ENCODE results near the gene LLGL1.

Gene LLGL1

GRCh38 chr17:18225121-18225641 lies at the start of gene LLGL1:
TSS of gene LLGL1 (plus strand) at chr17:18225635. CDS start at chr17:18225683, 48 bp downstream.
- peak; percentile 98 for DNase-seq

GRCh38 chr17:18176176-18176575 lies 49.3 kb upstream of the LLGL1 start:
- DNase-seq: no peak

DNA sequence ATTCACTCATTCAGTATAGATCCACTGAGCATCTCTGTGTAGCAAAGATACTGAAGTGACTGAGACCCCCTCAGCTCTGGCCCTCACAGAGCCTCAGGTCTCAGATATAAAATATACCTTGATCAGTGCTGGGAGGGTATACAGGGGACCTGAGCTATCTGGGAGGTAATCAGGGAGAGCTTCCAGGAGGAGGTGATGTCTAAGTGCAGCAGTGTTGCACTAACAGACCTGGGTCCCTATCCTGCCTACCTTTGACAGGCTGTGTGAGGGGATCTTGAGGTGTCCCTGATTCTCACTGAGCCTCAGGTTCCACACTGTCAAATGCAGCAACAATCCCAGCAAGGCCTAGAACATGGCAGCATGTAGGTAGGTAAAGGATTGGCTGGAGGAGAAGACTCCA lies 48.3 kb upstream of the LLGL1 start:
- no peak for DNase-seq

DNA sequence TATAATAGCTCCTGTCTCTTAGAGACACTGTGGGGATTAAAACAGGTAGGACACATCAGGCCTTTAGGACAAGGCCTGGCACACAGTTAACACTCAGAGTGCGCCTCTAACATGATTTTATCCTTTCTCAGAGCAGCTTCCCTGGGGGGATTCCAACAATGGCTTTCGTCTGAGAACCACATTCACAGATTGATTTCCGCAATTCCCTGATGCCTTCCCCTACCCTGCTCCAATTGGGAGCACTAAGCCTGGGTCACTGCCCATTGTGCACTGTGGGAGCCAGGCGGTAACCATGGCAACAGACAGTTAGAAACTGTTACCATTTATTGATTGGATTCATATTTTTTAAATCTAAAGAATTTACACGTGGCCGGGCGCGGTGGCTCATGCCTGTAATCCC lies 47.7 kb upstream of the LLGL1 start:
- no peak for DNase-seq

DNA sequence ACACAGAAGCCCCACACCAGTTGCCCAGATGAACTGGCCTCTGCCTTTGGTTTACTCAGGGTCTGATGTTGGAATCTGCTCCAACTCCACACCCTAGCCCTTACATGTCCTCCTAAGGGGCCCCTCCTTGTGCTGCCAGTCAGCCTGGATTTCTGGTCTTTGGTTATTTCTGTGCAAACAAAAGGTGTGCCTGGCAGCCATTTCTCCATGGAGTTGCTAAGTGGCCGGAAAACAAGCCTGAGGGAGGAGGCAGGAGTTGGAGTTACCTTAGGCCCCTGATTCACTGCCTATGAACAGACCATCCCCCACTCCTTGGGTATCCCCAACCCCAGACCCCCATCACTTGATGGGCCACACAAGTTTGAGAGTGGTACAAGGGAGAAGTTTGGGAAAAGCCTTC lies 46.2 kb upstream of the LLGL1 start:
- DNase-seq: no peak

GRCh38 chr17:18179804-18180203 lies 45.6 kb upstream of the LLGL1 start:
- DNase-seq: no peak

GRCh38 chr17:18181358-18181757 lies 44.1 kb upstream of the LLGL1 start:
- DNase-seq: peak; percentile 73

DNA sequence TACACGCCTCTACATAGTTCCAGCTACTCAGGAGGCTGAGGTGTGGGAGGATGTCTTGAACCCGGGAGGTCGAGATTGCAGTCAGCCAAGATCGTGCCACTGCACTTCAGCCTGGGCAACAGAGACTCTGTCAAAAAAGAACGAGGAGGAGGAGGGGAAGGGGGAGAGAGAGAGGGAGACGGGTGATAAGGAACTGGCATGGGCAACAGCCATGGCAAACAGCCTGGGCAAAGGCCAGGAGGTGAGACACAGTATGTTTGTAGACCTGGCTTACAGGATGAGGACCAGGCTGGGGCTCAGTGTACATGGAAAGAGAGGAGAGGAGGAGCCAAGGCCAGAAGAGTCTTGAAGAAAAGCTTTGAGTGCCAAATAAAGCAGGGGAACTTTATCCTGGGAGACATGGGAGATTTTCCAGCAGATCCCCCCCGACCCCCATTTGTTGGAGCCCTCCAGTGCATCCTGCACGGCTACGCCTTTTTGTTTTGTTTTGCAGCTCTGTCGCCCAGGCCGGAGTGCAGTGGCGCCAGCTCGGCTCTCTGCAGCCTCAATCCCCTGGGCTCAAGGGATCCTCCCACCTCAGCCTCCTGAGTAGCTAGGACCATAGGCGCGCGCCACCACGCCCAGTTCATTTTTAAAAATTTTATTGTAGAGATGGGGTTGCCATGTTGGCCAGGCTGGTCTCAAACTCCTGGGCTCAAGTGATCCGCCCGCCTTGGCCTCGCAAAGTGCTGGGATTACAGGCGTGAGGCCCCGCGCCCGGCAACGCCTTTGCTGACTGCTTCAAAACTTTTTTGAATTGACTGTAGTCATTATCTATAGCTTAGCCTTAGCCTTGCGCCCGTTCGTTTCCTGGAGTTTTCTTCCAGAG lies 43.1 kb upstream of the LLGL1 start:
- DNase-seq: no peak

DNA sequence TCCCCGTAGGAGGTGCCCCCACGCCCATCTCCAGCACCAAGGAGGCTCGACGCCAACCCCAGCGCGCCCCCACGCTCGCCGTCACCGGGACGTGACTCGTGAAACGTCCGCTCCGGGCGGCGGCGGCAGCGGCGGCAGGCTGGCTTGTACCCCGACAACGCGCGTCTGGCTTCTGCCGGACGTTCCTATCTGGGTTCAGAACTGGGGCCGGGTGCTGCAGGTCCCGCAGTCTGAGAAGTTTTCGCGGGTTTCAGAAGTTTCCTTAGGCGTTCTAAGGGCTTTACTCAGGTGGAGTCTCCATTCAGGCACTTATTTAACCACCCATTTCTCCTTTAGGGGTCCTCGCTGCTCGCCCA lies 42.5 kb upstream of the LLGL1 start:
- DNase-seq: peak; percentile 89

DNA sequence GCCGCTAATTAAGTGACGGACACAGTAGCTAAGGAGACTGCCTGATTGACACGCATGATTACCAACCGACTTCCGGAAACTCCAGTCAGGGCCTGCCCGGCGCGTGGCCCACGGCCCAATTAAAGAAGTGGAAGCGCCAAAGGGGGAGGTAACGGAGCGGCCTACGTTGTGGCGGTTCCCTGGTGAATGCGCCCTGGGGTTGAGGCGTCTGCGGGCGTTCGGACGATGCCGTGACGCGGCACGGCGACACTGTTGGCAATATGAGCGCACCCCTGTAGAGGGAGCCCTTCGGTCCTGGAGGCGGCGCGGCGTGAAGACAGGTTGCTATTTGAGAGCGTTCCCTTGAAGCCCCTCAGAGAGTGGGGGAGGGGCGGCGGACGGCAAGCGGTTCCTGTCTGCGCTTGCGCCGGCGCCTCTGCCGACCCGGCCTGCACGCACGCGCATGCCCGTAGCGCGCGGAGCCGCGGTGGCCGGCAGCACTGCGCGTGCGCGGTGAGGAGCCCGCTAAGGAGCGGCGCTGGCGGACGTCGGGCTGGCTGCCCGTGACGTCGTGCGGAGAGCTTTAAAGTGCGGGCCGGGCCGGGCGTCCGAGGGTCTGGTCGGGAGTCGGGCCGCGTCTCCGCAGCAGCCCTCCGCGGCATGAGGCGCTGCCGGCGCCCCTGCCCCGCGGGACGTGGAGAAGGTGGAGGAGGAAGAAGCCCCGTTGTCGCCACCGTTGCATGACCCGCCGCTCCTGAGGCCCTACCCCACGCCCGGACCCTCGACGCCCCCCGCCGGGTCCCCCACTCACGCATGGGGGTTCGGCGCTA lies 41.9 kb upstream of the LLGL1 start, which contains the start of gene ALKBH5:
Gene ALKBH5 (plus strand): TSS at position 495 of the 809 bp plus-strand sequence. CDS start 416 bp downstream, outside the sequence.
- DNase-seq: peak; percentile 99

- DNase-seq: peak; percentile 75
Measured at GRCh38 chr17:18184143-18185031, 41.0 kb upstream of the LLGL1 start.

- no peak for DNase-seq
Measured at GRCh38 chr17:18185391-18185790, 40.0 kb upstream of the LLGL1 start.

DNA sequence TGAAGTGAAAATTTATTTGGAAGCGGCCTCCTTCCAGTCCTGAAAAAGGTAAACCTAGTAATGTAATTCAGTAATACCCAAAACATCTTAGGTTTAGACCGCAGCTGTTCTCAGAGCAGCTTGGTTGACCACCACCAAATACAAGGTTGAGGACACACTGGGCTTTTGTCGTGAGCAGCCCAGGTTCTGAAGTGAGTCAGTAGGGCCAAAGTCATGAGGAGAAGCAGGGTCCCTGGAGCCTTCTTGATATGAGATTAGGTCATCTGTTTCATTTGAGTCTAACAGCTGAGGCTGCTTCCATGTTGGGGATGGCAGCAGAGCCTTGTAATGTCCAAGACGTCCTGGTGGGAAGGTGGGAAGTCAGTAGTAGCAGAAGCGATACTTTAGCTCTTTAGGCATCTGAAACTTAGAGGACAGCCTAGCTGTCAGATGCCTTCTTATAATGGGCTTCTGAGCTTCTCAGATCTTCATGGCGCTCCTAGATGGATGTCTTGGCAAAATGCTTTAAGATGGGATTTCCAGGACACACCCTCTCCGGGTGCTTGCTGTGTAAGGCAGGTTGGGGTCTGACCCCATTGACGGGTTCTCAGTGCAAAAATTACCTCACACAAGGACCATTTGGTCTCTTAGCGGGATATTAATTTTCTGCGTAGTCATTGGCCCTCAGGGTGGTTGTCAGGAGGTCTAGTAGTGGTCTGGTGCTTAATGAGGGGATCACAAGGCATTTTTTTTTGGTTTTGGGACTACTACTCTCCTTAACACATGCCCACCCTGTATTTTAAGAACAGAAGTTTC lies 39.4 kb upstream of the LLGL1 start:
- DNase-seq: peak; percentile 30

DNA sequence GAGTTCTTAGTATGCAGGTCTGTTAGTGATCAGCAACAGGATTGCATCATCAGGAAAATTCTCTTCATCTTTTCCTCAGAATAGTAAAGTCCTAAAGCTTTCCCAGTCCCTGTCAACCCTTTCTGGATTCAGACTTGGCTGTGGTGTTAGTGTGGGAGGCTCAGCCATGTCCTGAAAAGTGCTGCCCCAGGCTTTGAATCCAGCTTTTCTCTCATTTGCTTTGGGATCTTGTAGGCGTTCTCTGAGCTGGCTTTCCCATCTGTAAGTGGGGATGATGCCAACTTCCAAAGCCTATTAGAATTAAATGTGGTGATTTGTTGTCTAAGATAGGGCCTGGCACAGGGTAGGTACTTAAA lies 38.8 kb upstream of the LLGL1 start:
- no peak for DNase-seq

DNA sequence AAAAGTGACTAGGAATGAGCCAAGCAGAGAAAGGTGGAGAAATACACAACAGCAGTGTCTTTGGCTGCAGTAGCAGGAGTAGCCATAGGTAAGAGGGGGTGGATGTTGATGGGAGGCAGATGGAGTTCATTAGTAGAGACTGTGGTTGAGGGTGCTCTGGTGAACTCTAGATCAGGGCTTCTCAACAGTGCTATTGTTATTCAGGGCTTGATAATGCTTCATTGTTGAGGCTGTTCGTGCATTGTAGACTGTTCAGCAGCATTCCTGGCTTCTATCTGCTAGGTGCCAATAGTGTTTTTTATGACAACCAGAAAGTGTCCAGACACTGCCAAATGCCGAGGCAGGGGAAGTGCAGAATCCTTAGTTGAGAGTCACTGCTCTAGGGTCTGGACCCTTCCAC lies 38.2 kb upstream of the LLGL1 start:
- no peak for DNase-seq

DNA sequence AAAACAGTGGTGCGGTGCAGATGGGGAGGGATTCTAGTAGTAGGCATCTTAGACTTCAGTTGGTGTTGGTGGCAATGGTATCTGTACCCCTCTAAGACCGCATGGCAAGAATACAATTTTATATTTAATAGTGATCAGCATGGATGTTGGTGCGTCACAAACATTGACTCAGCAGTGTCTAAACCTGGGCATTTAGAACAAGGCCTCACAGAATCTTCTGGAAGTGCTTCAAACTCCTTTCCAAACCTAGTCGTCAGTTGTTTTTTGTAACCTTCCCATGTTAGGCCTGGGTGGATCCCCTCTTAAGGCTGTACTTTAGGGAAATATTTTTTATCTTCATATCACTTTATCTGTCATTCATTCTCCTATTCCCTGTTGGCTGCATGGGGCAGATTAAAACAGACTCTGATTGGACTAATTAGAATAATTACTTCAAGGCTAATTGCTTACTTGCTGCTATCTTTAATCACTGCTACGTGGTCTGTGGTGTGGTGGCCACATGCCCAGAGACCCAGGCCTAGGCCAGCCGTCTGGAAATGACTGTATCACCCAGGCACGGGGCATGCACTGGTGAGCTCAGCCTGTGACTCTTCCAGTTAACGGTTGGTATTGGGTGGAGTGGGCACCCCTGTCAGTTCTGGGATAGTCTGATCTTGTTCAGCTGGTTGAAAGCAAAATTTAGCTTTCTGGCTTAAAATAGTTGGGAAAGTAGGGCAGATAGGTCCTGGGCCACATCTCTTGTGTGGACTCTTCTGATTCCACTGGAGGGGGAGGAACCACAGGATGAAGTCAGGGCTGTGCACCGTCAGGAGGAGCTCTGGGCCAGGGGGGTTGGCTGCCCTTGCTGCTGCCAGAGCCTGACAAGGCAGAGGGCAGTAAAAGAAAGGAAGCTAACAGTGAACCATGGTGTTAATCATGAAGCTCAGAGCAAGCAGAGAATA lies 37.3 kb upstream of the LLGL1 start:
- DNase-seq: peak; percentile 72

DNA sequence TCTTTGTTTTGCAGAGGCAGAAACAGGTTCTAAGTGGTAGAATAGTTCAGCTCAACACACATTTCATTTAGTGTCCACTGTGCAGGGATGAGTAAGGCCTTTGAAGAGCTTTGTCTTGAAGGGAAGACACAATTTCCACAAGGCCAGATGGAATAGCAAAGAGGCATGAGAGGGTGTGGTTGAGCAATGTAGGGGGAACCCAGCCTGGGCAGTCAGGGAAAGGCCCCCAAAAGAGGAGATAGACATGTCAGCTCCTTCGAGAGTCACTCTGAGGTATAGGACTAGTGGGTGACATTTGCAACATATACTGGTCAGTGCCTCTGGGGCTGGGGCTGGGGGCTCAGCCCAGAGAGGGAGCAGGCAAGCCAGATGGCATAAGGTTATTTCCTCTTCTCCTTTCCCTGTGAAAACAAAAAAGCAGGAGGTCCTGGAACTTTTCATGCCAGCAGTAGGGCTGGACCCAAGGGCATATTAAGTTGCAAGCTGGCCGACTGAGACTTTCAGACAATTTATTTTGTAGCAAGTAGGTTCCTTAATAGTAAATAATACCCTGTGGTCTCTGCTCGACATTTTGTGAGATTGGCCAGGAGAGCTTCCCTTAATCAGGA lies 34.7 kb upstream of the LLGL1 start:
- no peak for DNase-seq

GRCh38 chr17:18191236-18191667 lies 34.2 kb upstream of the LLGL1 start:
- no peak for DNase-seq

DNA sequence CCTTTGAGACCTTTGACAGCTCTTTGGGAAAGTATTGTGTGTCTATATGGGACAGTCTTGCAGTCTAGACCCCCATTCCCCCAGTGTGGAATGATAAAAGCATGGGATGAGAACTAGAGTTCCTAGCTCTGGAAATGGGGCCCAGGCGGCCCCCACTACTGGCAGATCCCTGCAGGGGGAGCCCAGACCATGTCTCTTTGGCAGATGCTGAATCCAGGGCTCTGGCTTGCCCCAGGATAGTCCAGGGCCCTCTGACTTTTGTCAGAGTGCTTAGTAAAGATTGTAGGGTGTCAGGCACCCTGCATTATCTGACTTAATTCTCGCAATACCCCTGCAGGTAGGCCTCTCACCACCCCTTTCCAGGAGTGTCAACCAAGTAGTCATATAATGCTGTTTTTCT lies 33.5 kb upstream of the LLGL1 start:
- DNase-seq: peak; percentile 5

DNA sequence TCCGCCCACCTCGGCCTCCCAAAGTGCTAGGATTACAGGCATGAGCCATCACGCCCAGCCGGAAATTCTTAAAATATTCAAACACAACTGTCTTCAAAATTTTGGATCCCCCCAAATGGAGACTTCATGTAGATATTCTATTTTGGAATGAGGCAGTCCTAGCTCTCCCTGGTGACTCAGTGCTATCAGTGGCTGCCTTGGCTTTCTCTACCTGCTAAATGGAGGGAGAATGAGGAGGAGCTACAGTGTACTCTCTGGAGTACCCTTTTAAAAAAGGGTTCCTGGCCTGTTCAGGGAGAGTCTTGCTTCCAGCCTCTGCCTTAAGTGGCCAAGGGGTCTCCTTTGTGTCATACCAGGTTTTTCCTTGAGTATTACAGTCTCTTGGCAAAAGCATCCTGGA lies 31.0 kb upstream of the LLGL1 start:
- DNase-seq: no peak
